DND-41 (cell line): ENCODE data around the gene ZNF205.

ENCODE experiments used
- EZH2 ChIP-seq: IDR thresholded peaks from 3 replicates; pipeline ENCODE4 v1.6.1; 2012; ENCODE audit warnings: borderline replicate concordance, low read depth, mild to moderate bottlenecking, moderate library complexity, low read length, inconsistent platforms; ENCODE audit not compliant: severe bottlenecking
- TF ChIP-seq, protein P1 (sequence below): IDR thresholded peaks from 2 replicates; pipeline ENCODE4 v1.5.1; 2012; ENCODE audit warnings: borderline replicate concordance, low read length, moderate library complexity, mild to moderate bottlenecking; ENCODE audit not compliant: poor library complexity, severe bottlenecking; ENCODE audit errors: extremely low read depth

DNA sequence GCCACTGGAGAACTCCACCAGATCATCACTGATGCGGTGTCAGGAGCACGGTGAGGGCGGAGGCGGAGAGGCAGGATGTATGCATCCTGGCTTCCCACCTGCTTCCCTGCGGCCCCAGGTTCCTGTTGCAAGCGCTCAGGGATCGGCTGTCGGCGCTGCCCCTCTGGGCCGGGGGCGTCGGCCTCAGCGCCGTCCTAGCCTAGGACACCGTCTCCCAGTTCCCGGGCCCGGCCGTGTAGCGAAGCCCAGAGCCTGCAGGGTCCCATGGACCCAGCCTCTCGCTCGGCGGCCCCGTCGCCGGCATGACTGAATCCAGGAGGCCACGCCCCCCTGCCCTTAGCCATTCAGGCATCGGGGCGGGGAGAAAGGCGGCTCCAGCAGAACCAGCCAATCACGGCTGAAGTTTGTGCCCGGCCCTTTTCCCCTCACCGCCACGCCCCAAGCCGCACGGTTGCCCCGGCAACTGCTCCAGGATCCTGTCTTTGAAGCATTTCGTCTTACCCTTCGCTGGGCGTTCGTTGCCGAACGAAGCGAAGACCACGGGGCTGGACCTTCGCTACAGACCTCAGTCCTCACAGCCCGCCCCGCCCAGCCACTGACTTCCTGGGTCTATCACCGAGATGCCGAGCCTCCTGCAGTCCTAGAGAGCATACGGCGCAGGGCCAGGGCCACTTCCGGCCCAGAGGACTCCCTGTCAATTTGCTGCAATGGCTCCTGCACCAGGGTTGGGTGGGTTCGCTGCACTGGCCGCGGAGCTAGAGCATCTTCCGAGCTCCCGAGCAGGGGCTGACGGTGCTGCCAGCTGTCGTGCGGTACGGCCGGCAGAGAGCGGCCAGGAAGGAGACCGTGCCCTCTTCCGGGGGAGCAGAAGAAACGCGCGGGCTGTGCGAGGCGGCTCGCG lies 11.8 kb downstream of the ZNF205 start:
- no peak for TF ChIP-seq EZH2
- TF ChIP-seq, protein P1, sequence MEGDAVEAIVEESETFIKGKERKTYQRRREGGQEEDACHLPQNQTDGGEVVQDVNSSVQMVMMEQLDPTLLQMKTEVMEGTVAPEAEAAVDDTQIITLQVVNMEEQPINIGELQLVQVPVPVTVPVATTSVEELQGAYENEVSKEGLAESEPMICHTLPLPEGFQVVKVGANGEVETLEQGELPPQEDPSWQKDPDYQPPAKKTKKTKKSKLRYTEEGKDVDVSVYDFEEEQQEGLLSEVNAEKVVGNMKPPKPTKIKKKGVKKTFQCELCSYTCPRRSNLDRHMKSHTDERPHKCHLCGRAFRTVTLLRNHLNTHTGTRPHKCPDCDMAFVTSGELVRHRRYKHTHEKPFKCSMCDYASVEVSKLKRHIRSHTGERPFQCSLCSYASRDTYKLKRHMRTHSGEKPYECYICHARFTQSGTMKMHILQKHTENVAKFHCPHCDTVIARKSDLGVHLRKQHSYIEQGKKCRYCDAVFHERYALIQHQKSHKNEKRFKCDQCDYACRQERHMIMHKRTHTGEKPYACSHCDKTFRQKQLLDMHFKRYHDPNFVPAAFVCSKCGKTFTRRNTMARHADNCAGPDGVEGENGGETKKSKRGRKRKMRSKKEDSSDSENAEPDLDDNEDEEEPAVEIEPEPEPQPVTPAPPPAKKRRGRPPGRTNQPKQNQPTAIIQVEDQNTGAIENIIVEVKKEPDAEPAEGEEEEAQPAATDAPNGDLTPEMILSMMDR = peak; percentile 62
